HG02973 (cell line): ENCODE measurements around the gene BRI3.
A peak's percentile ranks its signal among the peaks of the same experiment; 100 is the strongest.

ENCODE experiments used
- ATAC-seq: cut with Tn5 transposase; IDR thresholded peaks from one replicate; pipeline ENCODE4 v1.9.1; 2021; ENCODE audit warnings: moderate library complexity; ENCODE audit not compliant: unreplicated experiment

Gene BRI3

GRCh38 chr7:98280791-98281756 is at the start of gene BRI3:
BRI3 (plus strand) TSS chr7:98281686; CDS start chr7:98281796, 110 bp downstream.
- ATAC-seq: peak; percentile 67

GRCh38 chr7:98232263-98232585 is 49.3 kb upstream of the BRI3 start:
- ATAC-seq: no peak

GRCh38 chr7:98232799-98233198 is 48.7 kb upstream of the BRI3 start:
- no peak for ATAC-seq

GRCh38 chr7:98233219-98234070 is 48.0 kb upstream of the BRI3 start:
- no peak for ATAC-seq

- ATAC-seq: no peak
Measured at GRCh38 chr7:98234429-98235147, 46.9 kb upstream of the BRI3 start.

- no peak for ATAC-seq
Measured at GRCh38 chr7:98235901-98236300, 45.6 kb upstream of the BRI3 start.

GRCh38 chr7:98236355-98237185 is 44.9 kb upstream of the BRI3 start:
- no peak for ATAC-seq

GRCh38 chr7:98238076-98238475 is 43.4 kb upstream of the BRI3 start:
- no peak for ATAC-seq

GRCh38 chr7:98238976-98239375 is 42.5 kb upstream of the BRI3 start:
- no peak for ATAC-seq

- ATAC-seq: no peak
Measured at GRCh38 chr7:98240961-98241673, 40.4 kb upstream of the BRI3 start.

- no peak for ATAC-seq
Measured at GRCh38 chr7:98241674-98242241, 39.7 kb upstream of the BRI3 start.

GRCh38 chr7:98242342-98242741 is 39.1 kb upstream of the BRI3 start:
- ATAC-seq: no peak

GRCh38 chr7:98242934-98243333 is 38.6 kb upstream of the BRI3 start:
- ATAC-seq: no peak

GRCh38 chr7:98244871-98245270 is 36.6 kb upstream of the BRI3 start:
- no peak for ATAC-seq

- ATAC-seq: no peak
Measured at GRCh38 chr7:98248156-98248555, 33.3 kb upstream of the BRI3 start.

GRCh38 chr7:98249106-98249505 is 32.4 kb upstream of the BRI3 start:
- no peak for ATAC-seq

GRCh38 chr7:98250789-98251188 is 30.7 kb upstream of the BRI3 start:
- ATAC-seq: no peak

- ATAC-seq: peak; percentile 23
Measured at GRCh38 chr7:98251231-98251600, 30.3 kb upstream of the BRI3 start.
